Stimulated activated CD8-positive, alpha-beta memory T cell treated with anti-CD3 and anti-CD28 coated beads, Interleukin-7, amount 100 ng/mL, for 4 hours (primary cell): Measurements from ENCODE around the gene PYGM.

Source experiments
- DNase-seq, 2 donors: peaks; one replicate each; pipeline ENCODE4 v3.0.0-alpha.2; 2020; ENCODE audit warnings: low read depth in 2 of 2

PYGM gene

DNA sequence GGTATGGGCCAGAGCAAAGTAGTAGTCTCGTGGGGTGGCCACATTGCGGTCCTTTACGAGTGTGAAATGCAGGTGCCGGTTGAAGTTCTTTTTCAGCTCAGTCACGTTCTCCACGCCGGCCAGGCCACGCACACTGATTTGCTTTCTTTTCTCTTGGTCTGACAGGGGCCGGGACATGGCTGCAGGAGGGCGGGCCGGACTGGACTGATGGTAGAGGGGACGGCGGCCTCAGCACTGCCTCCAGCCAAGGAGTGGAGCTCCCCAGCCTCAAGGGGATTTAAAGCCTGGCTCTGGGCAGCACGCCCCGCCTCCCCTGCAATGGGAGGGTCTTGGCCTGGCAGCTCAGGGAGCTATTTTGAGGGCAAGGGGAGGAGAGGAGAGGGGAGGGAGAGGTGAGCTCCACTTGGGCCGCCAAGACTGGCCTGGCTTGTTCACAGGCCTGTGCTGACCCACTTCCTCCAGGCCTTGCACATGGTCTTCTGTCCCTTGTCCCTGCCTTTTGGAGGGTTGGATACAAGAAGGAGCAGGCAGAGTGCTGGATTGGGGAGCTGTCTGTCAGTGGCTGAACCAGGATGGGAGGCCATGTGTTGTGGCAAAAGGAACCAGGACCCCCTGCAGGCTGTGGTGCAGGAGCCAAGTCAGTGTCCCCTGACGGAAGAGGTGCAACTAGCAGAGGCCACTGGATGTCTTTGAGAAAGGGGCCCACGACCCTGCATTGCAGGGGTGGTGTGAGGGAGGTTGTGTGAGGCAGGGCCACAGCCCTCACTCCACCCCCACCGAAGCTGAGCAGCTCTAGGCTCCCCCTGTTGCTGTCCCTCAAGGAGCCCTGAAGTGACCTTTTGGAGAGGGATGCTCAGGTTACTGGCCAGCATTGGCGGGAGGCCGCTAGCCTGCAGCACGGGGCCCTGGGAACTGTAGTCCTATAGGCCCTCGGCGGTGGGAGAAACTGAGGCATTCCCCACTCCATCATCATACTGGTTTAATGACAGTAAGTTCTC, at the start of gene PYGM:
Gene PYGM (minus strand): TSS at position 253 of the 998 bp plus-strand sequence. CDS start 76 bp downstream, at position 177.
- no peak for DNase-seq

DNA sequence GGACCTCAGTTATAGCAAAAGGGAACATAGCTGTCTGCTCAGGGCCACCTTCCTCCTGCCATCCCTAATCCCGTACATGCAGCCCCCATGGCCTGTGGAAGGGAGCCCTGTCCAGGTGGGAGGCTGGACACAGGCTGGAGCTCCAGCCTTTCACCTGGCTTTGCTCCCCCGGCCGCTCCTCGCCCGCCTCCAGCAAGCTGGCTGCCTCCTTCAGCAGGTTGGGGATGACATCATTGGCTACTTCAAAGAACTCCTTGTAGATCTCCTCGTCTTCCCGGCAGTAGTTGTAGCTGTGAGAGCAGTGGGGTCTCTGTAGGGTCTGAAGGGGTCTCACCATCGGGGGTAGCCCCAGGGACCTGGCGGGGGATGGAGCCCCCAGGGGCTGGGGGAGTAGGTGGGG, 45.7 kb upstream of the PYGM start:
- DNase-seq: no peak

DNA sequence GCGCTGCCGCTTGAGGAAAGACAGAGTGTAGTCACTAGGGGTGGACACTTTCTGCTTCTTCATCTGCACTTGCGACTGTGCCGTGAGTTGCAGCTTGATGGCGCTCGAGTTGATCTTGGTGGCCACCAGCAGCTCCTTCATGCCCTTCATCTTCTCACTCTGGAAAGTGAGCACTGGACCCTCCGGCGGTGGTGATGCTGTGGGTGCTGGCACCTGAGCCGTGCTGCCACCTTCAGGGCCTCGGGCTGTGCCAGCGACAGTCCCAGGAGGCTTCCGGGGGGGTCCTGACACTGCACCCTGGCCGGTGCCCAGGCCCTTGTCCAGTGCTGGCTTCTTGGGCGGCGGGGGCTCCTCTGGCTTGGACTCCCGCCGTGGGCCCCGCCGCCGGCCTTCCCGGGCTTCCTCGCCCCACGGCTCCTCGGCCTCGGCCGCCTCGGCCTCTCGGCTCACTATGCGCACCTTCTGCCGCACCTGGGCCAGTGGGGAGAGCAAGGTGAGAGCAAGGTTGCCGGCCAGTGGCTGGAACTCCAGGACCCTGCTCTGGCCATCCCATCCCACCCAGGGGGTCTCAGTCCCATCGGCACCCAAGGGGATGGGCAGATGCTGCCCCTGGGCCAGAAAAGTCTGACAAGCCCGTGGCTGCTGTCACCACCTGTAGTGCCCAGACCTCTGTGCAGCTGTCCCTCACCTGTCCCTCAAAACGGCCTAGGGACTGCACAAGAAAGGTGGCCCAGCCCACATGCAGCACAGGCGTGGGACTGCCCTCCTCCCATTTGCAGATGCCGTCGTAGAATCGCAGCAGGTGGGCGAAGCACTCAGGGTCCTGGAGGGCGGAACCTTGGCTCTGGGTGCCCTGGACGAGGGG, 44.8 kb upstream of the PYGM start:
- DNase-seq: no peak

DNA sequence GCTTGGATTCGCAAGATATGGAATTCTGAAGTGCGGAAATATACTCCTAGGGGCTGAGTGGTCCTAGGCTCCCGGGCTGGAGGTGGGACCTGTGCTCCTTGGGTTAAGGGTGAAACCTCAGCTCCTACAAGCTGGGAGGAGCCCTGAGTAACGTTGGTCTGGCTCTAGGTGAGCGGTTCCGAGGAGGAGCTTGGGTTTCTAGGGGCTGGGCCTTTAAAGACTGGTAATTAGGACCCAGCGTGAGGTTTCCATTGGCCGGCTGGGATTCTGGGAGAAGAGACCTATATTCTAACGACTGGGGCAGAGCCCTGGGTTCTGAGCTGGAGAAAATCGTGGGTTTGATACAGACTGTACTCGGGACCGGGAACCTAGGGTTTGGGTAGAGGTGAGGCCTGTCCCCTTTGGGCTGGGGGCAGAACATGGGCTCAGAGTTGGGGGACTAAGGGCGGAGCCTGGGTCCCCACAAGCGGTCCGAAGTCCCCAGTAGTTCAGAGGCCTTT, 44.1 kb upstream of the PYGM start:
- no peak for DNase-seq

DNA sequence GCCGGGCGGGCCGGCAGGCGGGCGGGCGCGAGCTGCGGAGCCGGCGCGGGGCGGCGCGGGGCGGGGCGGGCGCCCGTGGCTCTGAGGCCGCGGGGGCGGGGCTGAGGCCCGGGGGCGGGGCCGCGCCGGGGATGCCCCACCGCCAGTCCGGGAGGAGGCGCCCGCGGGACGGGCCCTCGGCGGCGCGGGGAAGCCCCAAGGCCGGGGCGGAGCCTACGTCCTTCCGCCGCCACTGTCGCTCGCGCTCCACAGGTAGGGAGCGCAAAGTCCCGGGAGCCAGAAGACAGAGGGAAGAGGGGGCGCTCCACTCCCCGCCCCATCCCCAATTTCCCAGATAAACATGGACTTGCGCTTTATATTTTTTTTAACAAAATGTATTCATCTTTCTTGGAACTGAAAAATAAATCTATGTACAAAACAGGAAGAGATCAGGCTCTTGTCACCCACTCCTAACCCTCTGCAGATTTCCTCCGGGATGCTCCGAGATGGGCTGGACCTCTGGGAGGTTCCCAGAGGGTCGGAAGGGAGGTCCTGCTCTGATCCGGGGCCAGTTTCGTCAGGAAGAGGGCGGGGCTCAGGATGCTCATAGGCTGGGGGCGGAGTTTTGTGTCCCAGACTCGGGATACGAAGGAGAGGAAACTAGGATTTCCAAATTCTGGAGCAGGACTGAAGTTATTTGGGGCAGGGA, 43.5 kb upstream of the PYGM start, which contains the start of gene MAP4K2:
Gene MAP4K2 (minus strand): TSS at position 57 of the 688 bp plus-strand sequence. CDS start 65 bp downstream, outside the sequence.
- DNase-seq: peak; percentile 56 to 84

DNA sequence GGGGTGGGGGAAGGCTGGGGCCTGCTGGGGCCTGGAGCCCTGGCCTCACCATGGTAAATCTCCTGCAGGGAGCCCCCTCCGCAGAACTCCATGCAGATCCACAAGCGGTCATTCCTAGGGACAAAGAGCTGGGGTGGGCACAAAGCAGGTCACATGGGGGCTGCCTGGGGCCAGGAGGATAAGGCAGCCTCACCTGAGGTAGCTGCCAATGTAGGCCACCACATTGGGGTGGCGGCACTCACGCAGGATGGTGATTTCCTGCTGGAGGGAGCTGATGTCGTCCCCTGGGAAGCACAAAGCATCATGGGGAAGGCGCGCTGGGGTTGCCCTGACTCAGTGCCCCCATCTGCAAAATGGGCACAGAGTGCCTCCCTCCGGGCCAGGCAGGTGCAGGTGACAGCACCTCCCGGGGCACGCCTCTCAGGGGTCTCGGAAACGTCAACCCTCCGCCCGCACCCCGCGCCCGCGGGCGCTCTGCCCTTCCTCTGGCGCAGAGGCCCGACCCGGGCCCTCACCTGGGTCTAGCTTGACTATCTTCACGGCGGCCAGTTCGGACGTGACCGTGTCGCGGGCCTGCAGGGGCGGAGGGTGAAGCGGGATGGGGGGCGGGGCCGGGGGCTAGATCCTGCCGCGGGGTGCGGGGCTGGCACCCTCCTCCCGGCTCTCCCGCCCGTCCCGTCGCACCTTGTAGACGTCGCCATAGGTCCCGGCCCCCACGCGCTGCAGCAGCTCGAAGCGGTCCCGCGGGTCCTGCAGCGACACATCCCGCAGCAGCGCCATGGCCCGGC, 42.8 kb upstream of the PYGM start:
- peak in 1 of 2 donors; percentile 12 for DNase-seq

DNA sequence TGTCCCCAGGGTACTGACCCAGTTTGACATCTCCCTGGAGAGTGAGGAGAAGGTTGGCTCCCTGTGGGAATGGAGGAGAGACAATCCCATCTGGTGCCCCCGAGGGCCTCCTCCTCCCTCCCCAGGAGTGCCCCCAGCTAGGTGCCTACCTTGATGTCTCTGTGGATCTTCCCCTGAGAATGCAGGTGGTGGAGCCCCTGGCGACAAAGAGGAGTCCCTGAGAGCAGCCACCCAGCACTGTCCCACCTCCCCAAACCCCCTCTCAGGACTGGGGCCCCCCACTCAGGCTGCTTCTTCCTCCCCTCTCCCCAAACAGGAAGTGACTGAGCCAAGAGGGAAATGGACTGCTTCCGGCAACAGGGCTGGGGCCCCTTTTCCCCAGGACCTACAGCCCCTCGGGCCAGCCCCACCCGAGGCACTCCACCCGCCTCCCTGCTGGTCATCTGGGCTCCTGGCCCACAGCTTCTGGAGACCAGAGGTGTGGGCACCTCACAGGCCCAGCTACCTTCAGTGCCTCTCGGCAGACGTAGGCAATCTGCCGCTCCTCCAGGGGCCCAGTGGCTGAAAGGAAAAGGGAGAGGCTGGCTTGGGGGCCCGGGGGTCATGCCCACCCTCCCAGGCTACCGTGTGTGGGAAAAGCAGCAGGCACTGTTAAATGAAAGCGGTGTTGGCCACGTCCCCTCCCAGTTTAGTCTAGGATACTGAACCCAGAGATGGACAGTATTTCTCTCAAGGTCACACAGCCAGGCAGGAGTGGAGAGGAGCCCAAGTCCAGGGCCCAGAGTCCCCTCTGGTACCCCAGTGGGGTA, 42.0 kb upstream of the PYGM start:
- DNase-seq: no peak

DNA sequence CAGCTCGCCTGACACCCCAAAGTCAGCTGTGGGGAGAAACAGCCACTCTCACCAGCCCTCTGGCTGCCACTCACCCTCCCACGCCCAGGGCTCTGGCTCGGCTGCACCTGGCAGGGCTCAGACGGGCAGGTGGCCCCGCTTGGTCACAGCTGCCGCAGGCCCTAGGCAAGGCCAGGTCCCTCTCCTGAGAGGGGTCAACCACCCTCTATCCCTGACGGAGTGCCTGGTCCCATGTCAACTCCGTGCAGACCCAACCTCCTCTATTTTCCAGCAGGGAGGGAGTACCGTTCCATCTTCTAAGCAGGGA, 41.3 kb upstream of the PYGM start:
- DNase-seq: no peak

DNA sequence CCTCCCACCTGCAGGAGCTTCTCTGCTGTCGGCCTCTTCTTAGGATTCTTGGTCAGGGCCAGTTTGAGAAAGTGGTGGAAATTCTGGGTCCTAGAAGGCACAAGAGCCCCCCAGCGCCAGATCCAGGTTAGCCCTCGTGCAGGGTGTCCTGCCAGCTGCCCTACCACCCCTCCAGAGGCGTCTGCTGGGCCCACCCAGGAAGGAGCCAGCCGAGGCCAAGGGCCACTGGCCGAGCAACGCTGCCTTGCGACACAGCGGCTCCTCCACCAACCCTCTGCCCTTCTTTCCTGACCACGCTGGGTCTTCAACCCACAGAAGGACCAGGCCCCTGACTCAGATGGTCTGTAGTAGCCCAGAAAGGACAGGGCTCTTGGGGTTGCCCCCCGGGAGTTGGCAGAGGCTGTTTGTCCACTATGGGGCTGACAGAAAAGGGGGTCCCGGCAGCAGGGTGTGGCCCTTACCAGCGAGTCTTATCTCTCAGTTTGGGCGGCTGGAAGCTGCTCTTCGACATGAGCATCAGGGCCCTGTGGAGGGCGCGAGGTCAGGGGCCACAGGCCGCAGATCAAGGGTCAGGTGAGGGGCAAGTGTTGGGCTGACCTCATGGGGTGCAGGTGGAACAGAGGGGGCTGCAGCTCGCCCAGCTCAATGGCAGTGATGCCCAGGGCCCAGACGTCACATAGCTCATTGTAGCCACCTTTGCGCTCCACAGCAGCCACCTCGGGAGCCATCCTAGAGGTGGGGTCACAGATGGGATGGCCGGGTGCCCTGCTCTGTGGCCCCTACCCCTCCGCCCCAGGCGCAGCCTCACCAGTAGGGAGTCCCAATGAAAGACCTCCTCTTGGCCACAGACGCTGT, 40.8 kb upstream of the PYGM start:
- DNase-seq: no peak

DNA sequence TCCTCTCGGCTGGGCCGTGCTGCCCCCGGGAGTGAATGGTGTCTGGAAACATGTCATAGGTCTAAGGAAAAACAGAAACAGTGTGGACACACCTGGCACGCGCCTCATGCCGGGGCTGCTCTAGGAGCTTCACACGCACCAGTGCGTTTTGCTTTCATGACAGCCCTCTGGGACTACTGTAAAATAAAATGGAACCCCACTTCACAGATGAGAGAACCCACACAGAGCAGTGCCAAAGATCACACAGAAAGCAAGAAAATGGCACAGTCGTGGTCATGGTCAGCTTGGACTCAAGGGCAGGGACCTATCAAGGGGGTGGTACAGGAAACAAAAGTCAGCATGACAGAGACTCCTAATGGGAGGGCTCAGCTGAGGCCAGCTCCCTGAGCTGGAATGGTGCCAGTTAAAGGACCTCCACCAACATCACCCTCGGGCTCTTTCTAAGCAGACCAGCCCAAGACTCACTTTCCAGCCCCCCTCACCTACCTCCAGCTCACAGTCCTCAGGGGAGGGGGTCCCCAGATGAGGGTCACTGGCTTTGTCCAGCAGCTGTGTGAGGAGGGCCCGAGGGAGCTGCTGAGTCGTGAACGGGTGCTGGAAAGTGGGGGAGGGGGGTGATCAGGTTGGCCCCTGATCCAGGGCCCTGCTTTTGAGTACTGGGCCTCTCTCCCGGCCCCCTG, 40.0 kb upstream of the PYGM start:
- no peak for DNase-seq

DNA sequence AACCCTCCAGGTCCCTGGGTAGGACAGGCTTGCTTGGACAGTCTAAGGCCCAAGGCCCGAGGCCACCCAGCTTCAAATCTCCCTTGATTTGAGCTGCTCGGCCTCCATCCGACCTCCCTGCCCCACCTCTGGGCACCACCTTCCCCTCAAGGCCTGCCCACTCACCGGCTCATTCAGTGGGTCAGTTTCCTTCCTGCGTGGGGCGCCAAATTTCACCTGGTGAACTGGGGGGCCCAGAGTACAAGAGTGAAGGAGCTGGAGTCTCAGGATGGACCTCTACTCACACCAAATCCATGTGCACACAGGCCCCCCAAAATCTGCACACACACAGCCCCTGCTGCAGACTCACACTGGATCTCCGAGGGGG, 39.5 kb upstream of the PYGM start:
- DNase-seq: no peak

DNA sequence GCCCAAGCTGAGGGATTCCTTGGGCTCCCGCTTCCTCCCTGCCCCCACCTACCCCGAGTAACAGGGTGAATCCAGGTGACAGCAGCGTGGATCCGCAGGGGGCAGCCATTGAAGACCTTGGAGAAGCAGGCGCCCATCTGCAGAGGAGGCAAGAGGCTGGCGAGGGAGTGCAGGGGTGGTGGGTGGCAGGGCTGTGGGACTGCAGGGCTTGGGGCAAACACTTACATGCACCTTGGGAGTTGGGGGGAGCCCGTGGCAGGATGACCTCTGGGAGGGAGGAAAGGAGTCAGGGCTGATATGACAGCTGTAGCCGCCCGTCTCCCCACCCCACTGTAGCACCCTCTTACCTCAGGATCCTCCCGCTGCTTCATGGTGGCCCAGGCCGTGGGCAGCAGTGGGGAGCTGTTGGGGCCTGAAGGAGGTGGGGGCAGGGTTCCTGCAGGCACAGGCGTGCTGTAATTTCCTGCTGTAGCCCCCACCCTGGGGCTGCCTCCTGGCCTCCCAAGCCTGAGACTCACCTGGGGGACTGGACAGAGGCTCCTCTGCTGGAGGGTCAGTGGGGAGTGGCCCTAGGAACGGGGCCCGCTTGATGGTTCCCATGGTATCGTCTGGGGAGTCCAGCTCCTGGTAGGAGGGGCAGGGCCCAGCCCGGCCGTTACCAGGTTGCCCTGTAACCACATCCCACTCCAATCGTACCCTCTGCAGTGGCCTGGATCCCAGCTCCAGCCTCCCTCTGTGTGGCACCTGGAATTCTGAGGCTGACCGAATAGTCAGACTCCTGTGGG, 37.2 kb upstream of the PYGM start:
- no peak for DNase-seq

DNA sequence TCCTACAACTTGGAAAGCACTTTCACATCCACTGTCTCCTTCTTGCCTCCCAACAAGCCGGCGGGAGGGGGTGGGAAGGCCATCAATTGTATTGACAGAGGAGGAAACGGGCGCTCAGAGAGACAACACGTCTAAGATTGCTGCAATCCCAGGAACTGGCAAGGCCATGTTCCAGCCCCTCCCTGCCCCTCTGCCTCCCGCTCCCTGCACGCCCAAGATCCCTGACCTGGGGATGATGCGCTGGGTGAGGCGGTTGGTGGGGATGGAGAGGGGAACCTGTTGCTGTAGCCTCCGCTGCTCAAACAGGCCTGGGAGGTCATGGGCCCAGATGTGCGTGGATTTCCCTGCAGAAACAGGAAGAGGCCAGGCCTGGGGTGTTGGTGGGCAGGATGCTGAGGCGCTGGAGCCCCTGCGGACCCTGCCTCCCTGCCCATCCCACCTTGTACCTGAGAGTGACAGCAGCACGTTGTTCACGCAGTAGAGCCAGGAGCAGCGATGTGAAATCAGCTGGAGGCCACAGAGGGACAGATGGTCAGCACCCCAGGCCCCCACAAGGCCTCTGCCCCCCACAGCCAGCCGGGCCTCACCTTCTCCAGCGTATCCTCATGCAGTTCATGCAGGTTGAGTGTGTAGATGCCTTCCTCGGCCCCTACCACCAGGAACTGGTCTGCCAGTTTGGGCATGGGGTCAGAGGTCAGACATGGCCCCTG, 36.4 kb upstream of the PYGM start:
- no peak for DNase-seq

DNA sequence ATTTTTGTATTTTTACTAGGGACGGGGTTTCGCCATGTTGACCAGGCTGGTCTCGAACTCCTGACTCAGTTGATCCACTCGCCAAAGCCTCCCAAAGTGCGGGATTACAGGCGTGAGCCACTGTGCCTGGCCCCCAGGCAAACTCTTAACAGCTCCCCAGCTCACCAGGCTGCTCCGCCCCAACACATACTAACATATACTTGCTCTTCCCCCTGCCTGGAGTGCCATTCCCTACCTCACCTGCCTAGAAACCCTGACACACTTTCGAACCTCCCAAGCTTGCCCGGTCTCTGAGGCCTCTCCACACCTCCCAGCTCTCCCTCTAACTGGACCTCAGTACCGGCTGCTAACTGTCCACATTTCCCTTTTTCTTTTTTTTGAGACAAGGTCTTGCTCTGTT, 34.8 kb upstream of the PYGM start:
- DNase-seq: no peak

DNA sequence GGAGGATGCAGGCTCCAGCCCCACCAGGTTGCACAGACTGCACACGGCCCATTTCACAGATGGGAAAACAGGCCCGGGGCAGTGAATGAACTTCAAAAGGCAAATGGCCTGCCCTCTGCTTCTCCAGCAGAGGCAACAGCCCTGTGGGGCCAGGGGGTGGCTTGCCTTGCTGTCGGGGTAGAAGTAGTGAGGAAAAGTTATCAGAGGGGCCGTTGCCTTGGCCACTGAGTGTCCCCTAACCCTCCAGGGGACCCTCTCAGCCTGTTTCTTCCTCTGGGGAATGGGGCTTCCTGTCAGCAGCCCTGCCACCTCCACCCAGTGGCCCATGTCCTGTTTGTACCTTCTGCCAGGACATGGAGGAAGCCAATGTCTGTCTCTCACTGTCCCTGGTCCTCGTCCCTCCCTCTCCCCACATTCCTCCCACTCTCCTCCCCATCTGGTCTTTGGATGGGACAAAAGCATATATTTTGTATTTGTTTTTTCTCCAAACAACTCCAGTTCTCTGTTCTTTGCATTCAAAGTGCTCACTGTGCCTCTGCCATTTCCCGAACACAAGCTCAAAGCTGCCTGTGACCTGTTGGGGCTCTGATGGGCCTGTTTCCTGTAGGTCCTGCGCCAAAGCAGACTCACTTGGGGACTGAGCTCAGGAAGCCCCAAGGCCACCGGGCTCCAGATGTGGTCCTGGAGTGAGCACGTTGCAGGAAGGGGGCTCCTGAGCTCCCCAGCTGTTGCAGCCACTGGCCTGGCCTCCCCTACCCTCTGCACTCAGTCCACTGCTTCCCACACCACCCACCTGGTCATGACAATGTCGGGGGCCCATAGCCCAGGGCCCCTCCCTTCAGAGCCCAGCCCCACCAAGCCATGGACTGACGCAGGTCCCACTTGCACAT, 33.7 kb upstream of the PYGM start:
- no peak for DNase-seq

DNA sequence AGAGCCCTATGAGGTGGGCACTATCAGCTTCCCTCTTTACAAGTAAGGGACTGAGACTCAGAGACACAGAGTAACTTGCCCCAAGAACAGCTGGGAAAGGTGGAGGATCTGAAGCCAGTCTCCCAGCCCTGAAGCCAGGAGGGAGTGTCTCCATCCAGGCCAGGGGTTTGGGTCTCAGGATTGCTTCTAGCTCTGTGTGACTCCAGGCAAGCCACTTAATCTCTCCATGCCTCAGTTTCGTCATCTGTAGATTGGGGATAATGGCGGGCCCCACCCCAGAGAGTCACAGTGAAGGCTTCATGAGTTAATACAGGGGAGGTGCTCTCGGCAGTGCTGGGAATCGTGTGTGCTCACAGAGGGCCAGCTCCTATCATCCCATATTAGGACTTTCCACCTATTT, 32.7 kb upstream of the PYGM start:
- no peak for DNase-seq
